GM23338 (cell line): ENCODE measurements around the gene TIA1.
"Not testable (repeated sequence)": the region's sequence is repeated elsewhere in the genome, so short reads cannot be mapped to it uniquely, and the experiment has no call there.

Experiments used
- CTCF ChIP-seq, 2 experiments: fragments of 200-600 bp in 1 of 2; sonication (generic) in 1 of 2; conservative IDR thresholded peaks; 2 replicates each; pipeline versions ENCODE4 v1.5.1 to v1.6.1; 2016 to 2017; ENCODE audit warnings: antibody characterized with exemption in 2 of 2, low read depth in 2 of 2, mild to moderate bottlenecking in 2 of 2, moderate library complexity in 1 of 2
- REST ChIP-seq: IDR thresholded peaks from one replicate; pipeline ENCODE4 v1.6.1; 2018; ENCODE audit warnings: antibody characterized with exemption; ENCODE audit not compliant: unreplicated experiment

GRCh38 chr2:70266925-70267324 lies 18.5 kb upstream of the TIA1 start:
- not testable (repeated sequence) for TF ChIP-seq REST; CTCF (conservative IDR thresholded peaks at IDR 0.05; ENCODE audit: low read depth in 2 of 2)
